K562 (cell line): ENCODE data around the gene GRWD1.

Experiments
- E2F4 ChIP-seq: sonication (generic); formaldehyde crosslinking; IDR thresholded peaks from 2 replicates; pipeline ENCODE4 v1.8.0; 2022; ENCODE audit warnings: mild to moderate bottlenecking, low read depth, missing genetic modification reagents
- RBM39 ChIP-seq: fragments of 200-400 bp; formaldehyde crosslinking; optimal IDR thresholded peaks from 2 replicates; pipeline ENCODE3; 2018; ENCODE audit warnings: low read depth, low read length

GRCh38 chr19:48454150-48454730 lies 8.5 kb downstream of the GRWD1 start:
- TF ChIP-seq E2F4 (CRISPR knock-in tag), result no peak
- no peak for TF ChIP-seq RBM39
